Mammary epithelial cell (primary cell): ENCODE measurements around the gene AP1M1.

ENCODE experiments used
- EZH2 ChIP-seq: IDR thresholded peaks from 2 replicates; pipeline ENCODE4 v1.6.1; 2012; ENCODE audit warnings: low read length, inconsistent platforms, borderline replicate concordance
- TF ChIP-seq, protein P1 (sequence below), 2 donors: IDR thresholded peaks in 1 of 2; conservative IDR thresholded peaks in 1 of 2; 2 replicates each; pipeline ENCODE4 v1.5.1; 2011 to 2012; ENCODE audit warnings: inconsistent platforms in 2 of 2, low read length in 2 of 2, mild to moderate bottlenecking in 2 of 2, control low read depth in 1 of 2, low read depth in 1 of 2; ENCODE audit not compliant: insufficient read depth in 1 of 2; ENCODE audit errors: extremely low read depth in 1 of 2

DNA sequence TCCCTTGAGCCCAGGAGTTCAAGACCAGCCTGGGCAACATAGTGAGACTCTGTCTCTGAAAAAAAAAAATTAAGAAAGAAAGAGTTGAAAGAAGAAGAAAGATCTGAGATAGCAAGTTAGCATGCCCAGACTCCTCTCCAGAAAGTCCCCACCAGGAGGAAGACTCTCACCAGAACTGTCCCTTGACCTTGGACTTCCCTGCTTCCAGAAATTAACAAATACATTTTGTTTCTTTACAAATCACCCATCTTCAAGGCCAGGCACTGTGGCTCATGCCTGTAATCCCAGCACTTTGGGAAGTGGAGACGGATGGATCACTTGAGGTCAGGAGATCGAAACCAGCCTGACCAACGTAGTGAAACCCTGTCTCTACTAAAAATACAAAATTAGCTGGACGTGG is 82.6 kb downstream of the AP1M1 start:
- TF ChIP-seq, protein P1, sequence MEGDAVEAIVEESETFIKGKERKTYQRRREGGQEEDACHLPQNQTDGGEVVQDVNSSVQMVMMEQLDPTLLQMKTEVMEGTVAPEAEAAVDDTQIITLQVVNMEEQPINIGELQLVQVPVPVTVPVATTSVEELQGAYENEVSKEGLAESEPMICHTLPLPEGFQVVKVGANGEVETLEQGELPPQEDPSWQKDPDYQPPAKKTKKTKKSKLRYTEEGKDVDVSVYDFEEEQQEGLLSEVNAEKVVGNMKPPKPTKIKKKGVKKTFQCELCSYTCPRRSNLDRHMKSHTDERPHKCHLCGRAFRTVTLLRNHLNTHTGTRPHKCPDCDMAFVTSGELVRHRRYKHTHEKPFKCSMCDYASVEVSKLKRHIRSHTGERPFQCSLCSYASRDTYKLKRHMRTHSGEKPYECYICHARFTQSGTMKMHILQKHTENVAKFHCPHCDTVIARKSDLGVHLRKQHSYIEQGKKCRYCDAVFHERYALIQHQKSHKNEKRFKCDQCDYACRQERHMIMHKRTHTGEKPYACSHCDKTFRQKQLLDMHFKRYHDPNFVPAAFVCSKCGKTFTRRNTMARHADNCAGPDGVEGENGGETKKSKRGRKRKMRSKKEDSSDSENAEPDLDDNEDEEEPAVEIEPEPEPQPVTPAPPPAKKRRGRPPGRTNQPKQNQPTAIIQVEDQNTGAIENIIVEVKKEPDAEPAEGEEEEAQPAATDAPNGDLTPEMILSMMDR (conservative IDR thresholded peaks at IDR 0.05 in 1 of 2, IDR thresholded peaks at IDR 0.05 in 1 of 2; ENCODE audit: extremely low read depth in 1 of 2, insufficient read depth in 1 of 2, low read depth in 1 of 2, low read length in 2 of 2): no peak
- TF ChIP-seq EZH2: no peak
